ENCODE measurements around the gene TMEM186. TPM values are rescaled to one million over a fixed set of nuclear protein-coding genes. Genes with fewer than 3 reads are reported as not detected.

Gene TMEM186
- total and polyA plus RNA-seq, 9 of the 15 experiments (the other 6 are each of a cell fraction or from before 2014, with no cell fraction given) = 10.1 to 33.4 (median 16.4) TPM

DNA sequence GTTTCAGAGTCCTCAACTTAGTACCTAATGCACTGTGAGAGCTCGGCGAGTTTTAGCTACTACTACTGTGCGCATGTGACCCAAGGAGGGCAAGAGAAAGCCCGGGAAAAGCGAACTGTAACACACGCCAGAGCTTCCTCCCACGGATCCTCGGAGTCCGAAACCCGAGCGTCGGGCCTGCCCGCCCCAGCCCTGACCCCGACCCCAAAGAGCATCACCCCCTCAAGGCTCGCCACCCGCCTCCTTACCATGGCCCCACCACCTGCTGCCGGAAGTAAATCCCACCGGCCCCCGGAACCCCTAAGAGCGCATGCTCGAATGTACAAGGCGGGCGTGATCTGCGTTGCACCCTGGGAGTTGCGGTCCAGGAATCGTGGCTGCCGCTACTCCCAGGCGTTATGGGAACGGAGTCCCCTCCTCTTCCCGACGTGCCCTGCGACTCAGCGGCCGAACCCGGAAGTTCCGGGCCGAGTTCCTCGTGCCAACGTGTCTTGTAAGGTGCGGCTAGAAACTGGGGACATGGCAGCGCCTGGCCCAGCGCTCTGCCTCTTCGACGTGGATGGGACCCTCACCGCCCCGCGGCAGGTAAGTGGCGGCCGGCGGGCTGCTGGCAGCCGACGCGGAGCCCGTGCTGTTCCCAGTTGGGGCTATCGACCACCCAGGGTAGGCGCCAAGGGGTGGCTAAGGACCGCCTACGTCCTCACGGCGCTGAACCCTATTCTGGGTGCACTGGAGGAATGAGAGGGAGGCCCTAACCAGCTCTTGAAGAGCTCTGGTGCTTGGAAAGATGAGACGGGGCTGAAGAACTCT lies at the start of gene TMEM186, which contains the start of gene PMM2 (continued):
- TF ChIP-seq, protein P1, sequence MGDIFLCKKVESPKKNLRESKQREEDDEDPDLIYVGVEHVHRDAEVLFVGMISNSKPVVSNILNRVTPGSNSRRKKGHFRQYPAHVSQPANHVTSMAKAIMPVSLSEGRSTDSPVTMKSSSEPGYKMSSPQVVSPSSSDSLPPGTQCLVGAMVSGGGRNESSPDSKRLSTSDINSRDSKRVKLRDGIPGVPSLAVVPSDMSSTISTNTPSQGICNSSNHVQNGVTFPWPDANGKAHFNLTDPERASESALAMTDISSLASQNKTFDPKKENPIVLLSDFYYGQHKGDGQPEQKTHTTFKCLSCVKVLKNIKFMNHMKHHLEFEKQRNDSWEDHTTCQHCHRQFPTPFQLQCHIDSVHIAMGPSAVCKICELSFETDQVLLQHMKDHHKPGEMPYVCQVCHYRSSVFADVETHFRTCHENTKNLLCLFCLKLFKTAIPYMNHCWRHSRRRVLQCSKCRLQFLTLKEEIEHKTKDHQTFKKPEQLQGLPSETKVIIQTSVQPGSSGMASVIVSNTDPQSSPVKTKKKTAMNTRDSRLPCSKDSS (IDR thresholded peaks at IDR 0.05; ENCODE audit: low read depth, partially characterized antibody) = no peak
- TF ChIP-seq SIN3B (IDR thresholded peaks at IDR 0.05; ENCODE audit: low read depth) (no peak; the same call in 1 of the 2 replicates), CEBPG (CRISPR knock-in tag; IDR thresholded peaks at IDR 0.05) (no peak), CEBPG (tag; conservative IDR thresholded peaks at IDR 0.05 in 1 of 2, IDR thresholded peaks at IDR 0.05 in 1 of 2) (no peak), ZSCAN32 (CRISPR knock-in tag; IDR thresholded peaks at IDR 0.05) (no peak), SMARCB1 (IDR thresholded peaks at IDR 0.05; ENCODE audit: insufficient read length, low read depth) (no peak), ZFP30 (CRISPR knock-in tag; IDR thresholded peaks at IDR 0.05; ENCODE audit: borderline replicate concordance) (no peak), ZNF431 (CRISPR knock-in tag; IDR thresholded peaks at IDR 0.05) (peak; percentile 63), RHOXF2B (CRISPR knock-in tag; conservative IDR thresholded peaks at IDR 0.05) (no peak), MIER1 (IDR thresholded peaks at IDR 0.05; ENCODE audit: low read depth) (no peak), XRCC4 (IDR thresholded peaks at IDR 0.05; ENCODE audit: extremely low read depth, insufficient read depth, insufficient read length) (no peak), ZNF274 (IDR thresholded peaks at IDR 0.05; ENCODE audit: borderline replicate concordance, low read depth, low read length) (no peak), ZKSCAN3 (CRISPR knock-in tag; IDR thresholded peaks at IDR 0.05) (no peak), SMAD2 (IDR thresholded peaks at IDR 0.05; ENCODE audit: low read depth, low read length) (no peak), TOE1 (IDR thresholded peaks at IDR 0.05; ENCODE audit: borderline replicate concordance) (no peak), TOE1 (CRISPR knock-in tag; IDR thresholded peaks at IDR 0.05; ENCODE audit: borderline replicate concordance, low read depth) (0 out of 2 replicates have a peak, but pooled peaks have one; percentile 89), ZNF695 (CRISPR knock-in tag; IDR thresholded peaks at IDR 0.05) (no peak), CBX2 (IDR thresholded peaks at IDR 0.05; ENCODE audit: insufficient read depth, low read length, poor library complexity, severe bottlenecking) (no peak), CXXC5 (CRISPR knock-in tag; IDR thresholded peaks at IDR 0.05) (peak; percentile 76; the same call in 1 of the 2 replicates)
- TF ChIP-seq, protein P2, sequence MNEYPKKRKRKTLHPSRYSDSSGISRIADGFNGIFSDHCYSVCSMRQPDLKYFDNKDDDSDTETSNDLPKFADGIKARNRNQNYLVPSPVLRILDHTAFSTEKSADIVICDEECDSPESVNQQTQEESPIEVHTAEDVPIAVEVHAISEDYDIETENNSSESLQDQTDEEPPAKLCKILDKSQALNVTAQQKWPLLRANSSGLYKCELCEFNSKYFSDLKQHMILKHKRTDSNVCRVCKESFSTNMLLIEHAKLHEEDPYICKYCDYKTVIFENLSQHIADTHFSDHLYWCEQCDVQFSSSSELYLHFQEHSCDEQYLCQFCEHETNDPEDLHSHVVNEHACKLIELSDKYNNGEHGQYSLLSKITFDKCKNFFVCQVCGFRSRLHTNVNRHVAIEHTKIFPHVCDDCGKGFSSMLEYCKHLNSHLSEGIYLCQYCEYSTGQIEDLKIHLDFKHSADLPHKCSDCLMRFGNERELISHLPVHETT (CRISPR knock-in tag; conservative IDR thresholded peaks at IDR 0.05 in 1 of 2, IDR thresholded peaks at IDR 0.05 in 1 of 2) = peak in 1 of 2 experiments; percentile 67; a peak in 1 of 4 replicates
- TF ChIP-seq, protein P3, sequence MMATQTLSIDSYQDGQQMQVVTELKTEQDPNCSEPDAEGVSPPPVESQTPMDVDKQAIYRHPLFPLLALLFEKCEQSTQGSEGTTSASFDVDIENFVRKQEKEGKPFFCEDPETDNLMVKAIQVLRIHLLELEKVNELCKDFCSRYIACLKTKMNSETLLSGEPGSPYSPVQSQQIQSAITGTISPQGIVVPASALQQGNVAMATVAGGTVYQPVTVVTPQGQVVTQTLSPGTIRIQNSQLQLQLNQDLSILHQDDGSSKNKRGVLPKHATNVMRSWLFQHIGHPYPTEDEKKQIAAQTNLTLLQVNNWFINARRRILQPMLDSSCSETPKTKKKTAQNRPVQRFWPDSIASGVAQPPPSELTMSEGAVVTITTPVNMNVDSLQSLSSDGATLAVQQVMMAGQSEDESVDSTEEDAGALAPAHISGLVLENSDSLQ (IDR thresholded peaks at IDR 0.05) = no peak; the same call in 1 of the 2 replicates
- TF ChIP-seq, protein P4, sequence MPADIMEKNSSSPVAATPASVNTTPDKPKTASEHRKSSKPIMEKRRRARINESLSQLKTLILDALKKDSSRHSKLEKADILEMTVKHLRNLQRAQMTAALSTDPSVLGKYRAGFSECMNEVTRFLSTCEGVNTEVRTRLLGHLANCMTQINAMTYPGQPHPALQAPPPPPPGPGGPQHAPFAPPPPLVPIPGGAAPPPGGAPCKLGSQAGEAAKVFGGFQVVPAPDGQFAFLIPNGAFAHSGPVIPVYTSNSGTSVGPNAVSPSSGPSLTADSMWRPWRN (IDR thresholded peaks at IDR 0.05; ENCODE audit: low read depth) = no peak

Measured in K562 (cell line).